Stimulated activated naive CD8-positive, alpha-beta T cell treated with anti-CD3 and anti-CD28 coated beads, Interleukin-15, Interleukin-2, amounts not matched to agents 100 ng/mL and 50 ng/mL, for 24 hours (primary cell): ENCODE measurements around the gene PARL.
A peak's percentile ranks its signal among the peaks of the same experiment; 100 is the strongest.

Source experiments
- H3K27ac Mint-ChIP-seq: one replicate; pipeline ENCODE4 v1.8.0; 2021; ENCODE audit warnings: mild to moderate bottlenecking, mixed read lengths
- H3K27me3 Mint-ChIP-seq: one replicate; pipeline ENCODE4 v1.8.0; 2021; ENCODE audit warnings: mixed read lengths
- H3K36me3 Mint-ChIP-seq: one replicate; pipeline ENCODE4 v1.8.0; 2021; ENCODE audit warnings: low read depth, mixed read lengths
- H3K4me1 Mint-ChIP-seq: one replicate; pipeline ENCODE4 v1.8.0; 2021; ENCODE audit warnings: low read depth, mixed read lengths
- H3K4me3 Mint-ChIP-seq: one replicate; pipeline ENCODE4 v1.8.0; 2021; ENCODE audit warnings: mild to moderate bottlenecking, mixed read lengths
- H3K9me3 Mint-ChIP-seq: one replicate; pipeline ENCODE4 v1.8.0; 2021; ENCODE audit warnings: mixed read lengths

PARL gene

GRCh38 chr3:183884427-183885296 is at the start of gene PARL:
TSS of gene PARL (minus strand) at chr3:183884880. CDS start at chr3:183884846, 34 bp downstream.
- H3K9me3 Mint-ChIP-seq: no peaks in the 10 kb centered on the region
- peaks cover 13% of the 10 kb centered on the region for H3K36me3 Mint-ChIP-seq
- H3K4me3 Mint-ChIP-seq: peak within 1 kb of the TSS; percentile 94
- H3K27me3 Mint-ChIP-seq: no peaks in the 10 kb centered on the region
- H3K4me1 Mint-ChIP-seq: peaks cover 33% of the 10 kb centered on the region
- peak within 1 kb of the TSS; percentile 92 for H3K27ac Mint-ChIP-seq

DNA sequence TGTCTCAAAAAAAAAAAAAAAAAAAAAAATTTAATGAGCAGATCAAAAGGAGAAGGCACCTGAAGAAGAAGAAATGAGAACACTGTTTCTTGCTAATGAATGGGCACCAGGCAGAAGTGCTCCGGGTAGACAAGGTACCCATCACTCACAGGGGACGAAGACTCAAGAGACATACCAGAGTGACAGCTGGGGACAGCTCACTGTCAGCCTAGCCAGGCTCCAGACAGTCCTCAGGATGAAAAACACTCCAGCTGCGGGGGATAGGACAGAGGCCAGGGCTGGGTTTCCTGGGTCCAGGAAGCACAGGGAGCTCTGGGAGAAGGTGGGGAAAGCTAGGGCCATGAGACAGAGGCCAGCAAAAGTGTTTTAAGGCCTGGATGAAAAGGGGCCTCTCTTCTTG is 48.5 kb upstream of the PARL start:
- H3K27ac Mint-ChIP-seq: no peak overlapping the region
- H3K36me3 Mint-ChIP-seq: peaks cover 13% of the 10 kb centered on the region
- H3K9me3 Mint-ChIP-seq: no peaks in the 10 kb centered on the region
- H3K27me3 Mint-ChIP-seq: no peaks in the 10 kb centered on the region
- H3K4me1 Mint-ChIP-seq: no peaks in the 10 kb centered on the region
- no peak overlapping the region for H3K4me3 Mint-ChIP-seq

DNA sequence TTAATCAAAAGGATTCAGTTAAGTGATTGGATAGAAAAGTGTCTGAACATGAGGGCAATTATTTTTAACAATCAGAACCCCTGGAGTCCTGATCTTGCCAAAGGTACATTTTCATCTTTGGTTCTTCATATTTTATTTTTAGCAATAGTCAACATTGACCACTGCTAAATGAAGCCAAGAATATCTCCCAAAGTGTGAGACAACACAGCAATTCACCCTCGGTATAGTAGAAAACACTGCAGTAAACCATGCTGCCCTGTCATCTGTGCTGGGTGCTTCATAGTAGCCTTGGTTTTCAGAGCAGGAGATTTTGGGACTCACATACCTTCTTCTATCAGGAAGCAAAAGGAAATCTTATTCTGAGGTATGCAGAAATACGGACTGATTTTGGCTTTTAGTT is 47.2 kb upstream of the PARL start:
- H3K4me1 Mint-ChIP-seq: no peaks in the 10 kb centered on the region
- H3K27me3 Mint-ChIP-seq: no peaks in the 10 kb centered on the region
- H3K36me3 Mint-ChIP-seq: peaks cover 8% of the 10 kb centered on the region
- H3K27ac Mint-ChIP-seq: no peak overlapping the region
- no peak overlapping the region for H3K4me3 Mint-ChIP-seq
- H3K9me3 Mint-ChIP-seq: no peaks in the 10 kb centered on the region

DNA sequence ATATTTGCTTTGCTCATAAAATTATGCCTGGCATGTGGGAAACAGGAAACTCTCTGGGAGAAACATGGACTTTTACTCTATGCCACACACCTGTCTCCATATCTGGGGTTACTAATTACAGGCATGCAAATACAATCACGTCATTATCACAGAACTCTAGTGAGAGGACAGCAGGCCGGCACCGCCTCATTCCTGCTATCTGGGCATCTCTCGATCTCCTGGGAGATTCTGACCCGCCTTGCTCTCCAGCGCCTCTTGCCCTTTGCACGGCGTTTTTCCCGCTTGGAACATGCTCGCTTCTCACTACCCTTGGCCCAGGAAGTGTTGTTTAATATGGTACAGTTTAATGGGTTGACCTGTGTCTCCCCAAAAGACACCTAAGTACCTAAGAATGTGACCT is 45.4 kb upstream of the PARL start:
- Mint-ChIP-seq H3K27ac (no peak overlapping the region), H3K9me3 (no peaks in the 10 kb centered on the region), H3K36me3 (no peaks in the 10 kb centered on the region), H3K4me1 (no peaks in the 10 kb centered on the region), H3K27me3 (no peaks in the 10 kb centered on the region), H3K4me3 (no peak overlapping the region)

GRCh38 chr3:183927059-183927458 is 42.4 kb upstream of the PARL start:
- Mint-ChIP-seq H3K27me3 (no peaks in the 10 kb centered on the region), H3K36me3 (peaks cover 9% of the 10 kb centered on the region), H3K4me3 (no peak overlapping the region), H3K27ac (no peak overlapping the region), H3K9me3 (no peaks in the 10 kb centered on the region), H3K4me1 (no peaks in the 10 kb centered on the region)

GRCh38 chr3:183924956-183925355 is 40.3 kb upstream of the PARL start:
- H3K4me3 Mint-ChIP-seq: no peak overlapping the region
- H3K27ac Mint-ChIP-seq: no peak overlapping the region
- no peaks in the 10 kb centered on the region for H3K9me3 Mint-ChIP-seq
- H3K27me3 Mint-ChIP-seq: no peaks in the 10 kb centered on the region
- peaks cover 9% of the 10 kb centered on the region for H3K36me3 Mint-ChIP-seq
- H3K4me1 Mint-ChIP-seq: no peaks in the 10 kb centered on the region

GRCh38 chr3:183924543-183924942 is 39.9 kb upstream of the PARL start:
- no peak overlapping the region for H3K4me3 Mint-ChIP-seq
- H3K9me3 Mint-ChIP-seq: no peaks in the 10 kb centered on the region
- H3K27me3 Mint-ChIP-seq: no peaks in the 10 kb centered on the region
- H3K27ac Mint-ChIP-seq: no peak overlapping the region
- no peaks in the 10 kb centered on the region for H3K4me1 Mint-ChIP-seq
- peaks cover 9% of the 10 kb centered on the region for H3K36me3 Mint-ChIP-seq

DNA sequence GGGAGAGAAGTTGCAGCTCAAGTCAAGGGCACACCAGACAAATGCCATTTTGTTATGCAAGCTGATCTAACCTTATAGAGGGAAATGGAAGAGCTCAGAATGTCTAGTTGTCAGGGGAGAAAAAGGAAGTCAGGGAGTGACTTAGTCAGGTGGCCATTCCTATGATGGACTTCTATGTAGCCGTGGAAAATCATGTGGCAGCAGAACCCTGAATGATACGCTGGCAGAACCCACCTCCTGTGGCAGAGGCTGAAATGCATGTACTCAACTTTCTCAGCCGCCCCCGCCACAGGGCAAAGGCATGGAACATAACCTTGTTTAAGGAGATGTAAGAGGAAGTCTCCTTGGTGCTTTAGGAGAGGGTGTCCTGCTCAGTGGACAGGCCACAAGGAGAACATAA is 37.7 kb upstream of the PARL start:
- Mint-ChIP-seq H3K9me3 (no peaks in the 10 kb centered on the region), H3K27me3 (no peaks in the 10 kb centered on the region), H3K27ac (no peak overlapping the region), H3K36me3 (peaks cover 9% of the 10 kb centered on the region), H3K4me1 (no peaks in the 10 kb centered on the region), H3K4me3 (no peak overlapping the region)

GRCh38 chr3:183921096-183921495 is 36.4 kb upstream of the PARL start:
- no peak overlapping the region for H3K27ac Mint-ChIP-seq
- no peaks in the 10 kb centered on the region for H3K27me3 Mint-ChIP-seq
- H3K4me3 Mint-ChIP-seq: no peak overlapping the region
- H3K4me1 Mint-ChIP-seq: no peaks in the 10 kb centered on the region
- H3K9me3 Mint-ChIP-seq: no peaks in the 10 kb centered on the region
- peaks cover 9% of the 10 kb centered on the region for H3K36me3 Mint-ChIP-seq

DNA sequence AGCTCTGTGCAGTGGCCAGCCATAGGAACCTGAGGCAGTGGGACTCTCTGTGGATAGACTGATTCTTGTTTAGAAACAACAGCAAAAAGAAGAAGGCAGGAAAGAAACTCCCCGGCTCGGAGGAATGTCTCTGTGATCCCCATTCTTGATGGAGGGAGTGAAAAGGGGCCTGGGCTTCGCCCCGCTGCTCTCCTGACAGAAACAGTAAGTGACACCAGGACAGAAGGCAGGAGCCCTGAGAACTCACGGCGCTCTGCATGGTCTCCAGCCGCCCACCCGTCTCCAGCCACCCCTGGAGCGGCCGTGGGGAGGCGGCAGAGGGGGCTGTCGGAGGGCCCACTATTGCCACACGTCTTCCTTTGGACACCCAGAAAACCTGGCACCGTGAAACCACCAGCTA is 35.7 kb upstream of the PARL start:
- H3K9me3 Mint-ChIP-seq: no peaks in the 10 kb centered on the region
- H3K27me3 Mint-ChIP-seq: no peaks in the 10 kb centered on the region
- H3K4me3 Mint-ChIP-seq: no peak overlapping the region
- no peaks in the 10 kb centered on the region for H3K4me1 Mint-ChIP-seq
- no peak overlapping the region for H3K27ac Mint-ChIP-seq
- H3K36me3 Mint-ChIP-seq: peaks cover 9% of the 10 kb centered on the region

GRCh38 chr3:183918178-183918577 is 33.5 kb upstream of the PARL start:
- H3K9me3 Mint-ChIP-seq: no peaks in the 10 kb centered on the region
- H3K4me1 Mint-ChIP-seq: no peaks in the 10 kb centered on the region
- H3K36me3 Mint-ChIP-seq: peaks cover 3% of the 10 kb centered on the region
- H3K4me3 Mint-ChIP-seq: no peak overlapping the region
- H3K27ac Mint-ChIP-seq: no peak overlapping the region
- no peaks in the 10 kb centered on the region for H3K27me3 Mint-ChIP-seq

GRCh38 chr3:183917776-183918175 is 33.1 kb upstream of the PARL start:
- no peaks in the 10 kb centered on the region for H3K27me3 Mint-ChIP-seq
- no peak overlapping the region for H3K27ac Mint-ChIP-seq
- peaks cover 3% of the 10 kb centered on the region for H3K36me3 Mint-ChIP-seq
- H3K4me1 Mint-ChIP-seq: no peaks in the 10 kb centered on the region
- H3K9me3 Mint-ChIP-seq: no peaks in the 10 kb centered on the region
- no peak overlapping the region for H3K4me3 Mint-ChIP-seq

DNA sequence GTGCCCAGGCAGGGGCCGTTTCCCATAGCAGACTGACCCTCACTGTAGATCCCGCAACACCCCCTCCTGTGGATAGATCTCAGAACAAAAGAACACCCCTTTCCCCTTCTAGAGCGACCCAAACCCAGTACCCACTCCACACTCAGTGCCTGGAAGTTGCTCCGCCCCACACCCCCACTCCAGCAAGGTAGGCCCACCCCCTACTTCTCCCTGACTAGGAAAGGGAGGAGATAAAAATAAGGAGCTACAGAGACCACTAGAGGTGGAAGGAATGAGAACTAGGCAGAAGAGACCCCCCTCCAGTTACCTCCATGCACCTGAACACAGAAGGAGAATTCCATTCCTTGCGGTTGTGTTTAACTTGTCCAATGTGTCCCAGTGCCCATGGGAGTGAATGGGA is 30.2 kb upstream of the PARL start:
- H3K27me3 Mint-ChIP-seq: no peaks in the 10 kb centered on the region
- H3K36me3 Mint-ChIP-seq: no peaks in the 10 kb centered on the region
- H3K4me1 Mint-ChIP-seq: no peaks in the 10 kb centered on the region
- H3K27ac Mint-ChIP-seq: no peak overlapping the region
- no peak overlapping the region for H3K4me3 Mint-ChIP-seq
- no peaks in the 10 kb centered on the region for H3K9me3 Mint-ChIP-seq

DNA sequence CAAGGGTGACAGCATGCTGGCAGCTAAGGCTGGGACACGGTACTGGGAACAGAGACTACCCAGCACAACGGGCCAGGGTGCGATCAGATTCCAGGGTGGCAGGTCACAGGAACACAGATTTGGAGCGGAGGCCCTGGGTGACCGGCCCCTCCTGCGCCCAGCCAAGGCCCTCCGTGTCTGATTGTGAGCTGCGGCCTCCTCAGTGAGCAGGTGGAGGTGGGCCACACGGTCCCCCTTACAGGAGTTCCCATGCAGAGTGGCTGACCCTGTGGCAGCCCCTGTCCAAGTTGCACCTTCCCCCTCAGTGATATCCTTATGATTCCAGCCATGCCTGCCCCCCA is 28.9 kb upstream of the PARL start:
- H3K27ac Mint-ChIP-seq: no peak overlapping the region

GRCh38 chr3:183912895-183913579 is 28.4 kb upstream of the PARL start:
- Mint-ChIP-seq H3K4me1 (no peaks in the 10 kb centered on the region), H3K4me3 (no peak overlapping the region), H3K36me3 (no peaks in the 10 kb centered on the region), H3K9me3 (no peaks in the 10 kb centered on the region), H3K27ac (no peak overlapping the region), H3K27me3 (no peaks in the 10 kb centered on the region)

More for the DNA sequence above, 28.9 kb upstream of the PARL start:
- no peak overlapping the region for H3K4me3 Mint-ChIP-seq
- no peaks in the 10 kb centered on the region for H3K36me3 Mint-ChIP-seq
- no peaks in the 10 kb centered on the region for H3K4me1 Mint-ChIP-seq
- H3K9me3 Mint-ChIP-seq: no peaks in the 10 kb centered on the region
- no peaks in the 10 kb centered on the region for H3K27me3 Mint-ChIP-seq
